Activated B cell treated with CpG ODN at 0.5 μM for 24 hours (primary cell): ENCODE measurements around the gene OR8A1. TPM values are rescaled to one million over a fixed set of nuclear protein-coding genes. Genes with fewer than 3 reads are reported as not detected.

ENCODE experiments used
- ATAC-seq: fragments of 200-7000 bp; cut with Tn5 transposase; one replicate; pipeline ENCODE4 v1.10.0; 2021; ENCODE audit warnings: low read depth, mild to moderate bottlenecking, moderate library complexity
- CTCF ChIA-PET: fragments of 350-600 bp; sonication (Branson Sonifier 250); formaldehyde crosslinking; loops from one replicate; lab custom pipeline; 2021; ENCODE audit warnings: antibody characterized with exemption; lab: Charles Lee
- POLR2A ChIA-PET: fragments of 350-600 bp; sonication (Branson Sonifier 250); formaldehyde crosslinking; loops from one replicate; lab custom pipeline; 2021; ENCODE audit warnings: antibody characterized with exemption; lab: Charles Lee
- DNase-seq: peaks from one replicate; pipeline ENCODE4 v3.0.0; 2022
- H3K27ac Mint-ChIP-seq: one replicate; pipeline ENCODE4 v1.8.0; 2020; ENCODE audit warnings: mixed read lengths
- H3K27me3 Mint-ChIP-seq: one replicate; pipeline ENCODE4 v1.8.0; 2021; ENCODE audit warnings: mixed read lengths
- H3K36me3 Mint-ChIP-seq: one replicate; pipeline ENCODE4 v1.8.0; 2021; ENCODE audit warnings: low read depth, mixed read lengths
- H3K4me1 Mint-ChIP-seq: one replicate; pipeline ENCODE4 v1.8.0; 2021; ENCODE audit warnings: mixed read lengths
- H3K4me3 Mint-ChIP-seq: one replicate; pipeline ENCODE4 v1.8.0; 2020; ENCODE audit warnings: mild to moderate bottlenecking, mixed read lengths
- H3K9me3 Mint-ChIP-seq: one replicate; pipeline ENCODE4 v1.8.0; 2020; ENCODE audit warnings: mixed read lengths
- intact Hi-C: fragments of 100-400 bp; cut with micrococcal nuclease; formaldehyde crosslinking; loops from one replicate; pipeline ENCODE4 v1.15.1; 2024
- total RNA-seq: library from RNA; stranded (reverse); gene quantifications from 2 replicates; pipeline ENCODE4 v1.2.3, GENCODE V29; 2022
- TF ChIP-seq, protein P1 (sequence below): fragments of 200-600 bp; IDR thresholded peaks from one replicate; pipeline ENCODE4 v1.8.0; 2022; ENCODE audit warnings: antibody characterized with exemption, mild to moderate bottlenecking

Gene OR8A1
- total RNA-seq, 1 donor from 2014 or later = not detected

DNA sequence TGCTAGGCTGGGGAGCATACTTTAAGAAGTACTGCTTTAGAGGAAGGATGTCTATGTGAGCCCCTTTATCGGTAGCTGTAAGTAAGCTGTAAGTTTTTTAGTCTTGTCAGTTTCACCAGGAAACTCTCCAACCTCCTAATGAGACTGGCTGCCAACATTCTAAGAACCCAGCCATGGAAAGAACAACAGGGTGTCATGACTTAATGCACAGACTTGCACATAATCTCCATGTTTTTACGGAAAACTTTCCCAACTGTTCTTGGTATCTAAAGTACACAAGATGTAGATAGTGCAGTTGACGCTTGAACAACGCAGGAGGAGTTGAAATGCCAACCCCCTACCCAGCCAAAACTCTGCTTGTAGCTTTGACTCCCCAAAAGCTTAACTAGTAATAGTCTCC is 9.0 kb downstream of the OR8A1 start:
- no peaks in the 10 kb centered on the region for H3K4me1 Mint-ChIP-seq
- TF ChIP-seq, protein P1, sequence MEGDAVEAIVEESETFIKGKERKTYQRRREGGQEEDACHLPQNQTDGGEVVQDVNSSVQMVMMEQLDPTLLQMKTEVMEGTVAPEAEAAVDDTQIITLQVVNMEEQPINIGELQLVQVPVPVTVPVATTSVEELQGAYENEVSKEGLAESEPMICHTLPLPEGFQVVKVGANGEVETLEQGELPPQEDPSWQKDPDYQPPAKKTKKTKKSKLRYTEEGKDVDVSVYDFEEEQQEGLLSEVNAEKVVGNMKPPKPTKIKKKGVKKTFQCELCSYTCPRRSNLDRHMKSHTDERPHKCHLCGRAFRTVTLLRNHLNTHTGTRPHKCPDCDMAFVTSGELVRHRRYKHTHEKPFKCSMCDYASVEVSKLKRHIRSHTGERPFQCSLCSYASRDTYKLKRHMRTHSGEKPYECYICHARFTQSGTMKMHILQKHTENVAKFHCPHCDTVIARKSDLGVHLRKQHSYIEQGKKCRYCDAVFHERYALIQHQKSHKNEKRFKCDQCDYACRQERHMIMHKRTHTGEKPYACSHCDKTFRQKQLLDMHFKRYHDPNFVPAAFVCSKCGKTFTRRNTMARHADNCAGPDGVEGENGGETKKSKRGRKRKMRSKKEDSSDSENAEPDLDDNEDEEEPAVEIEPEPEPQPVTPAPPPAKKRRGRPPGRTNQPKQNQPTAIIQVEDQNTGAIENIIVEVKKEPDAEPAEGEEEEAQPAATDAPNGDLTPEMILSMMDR = no peak
- H3K4me3 Mint-ChIP-seq = no peak overlapping the region
- peaks cover 15% of the 10 kb centered on the region for H3K27me3 Mint-ChIP-seq
- intact Hi-C loops = no loop called here
- no peaks in the 10 kb centered on the region for H3K36me3 Mint-ChIP-seq
- no peak for ATAC-seq
- ChIA-PET CTCF (no interaction called here), POLR2A (no interaction called here)
- no peak for DNase-seq
- H3K27ac Mint-ChIP-seq = no peak overlapping the region
- H3K9me3 Mint-ChIP-seq = no peaks in the 10 kb centered on the region

DNA sequence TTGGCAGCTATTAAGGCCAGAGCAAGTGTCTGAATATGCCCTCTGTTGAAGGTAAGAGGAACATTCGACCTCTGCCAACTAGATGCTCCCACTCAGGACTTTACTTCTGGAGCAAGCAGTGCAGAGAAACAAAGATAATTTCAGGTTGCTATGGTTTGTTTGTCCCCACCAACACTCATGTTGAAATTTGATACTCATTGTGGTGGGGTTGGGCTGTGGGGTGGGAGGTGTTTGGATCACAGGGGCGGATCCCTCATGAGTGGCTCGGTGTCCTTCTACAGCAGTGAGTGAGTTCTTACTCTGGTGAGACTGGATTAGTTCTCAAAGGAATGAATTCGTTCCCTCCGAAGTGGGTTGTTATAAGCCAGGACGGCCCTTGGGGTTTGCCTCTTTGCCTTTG is 12.0 kb downstream of the OR8A1 start:
- H3K9me3 Mint-ChIP-seq = no peaks in the 10 kb centered on the region
- ChIA-PET POLR2A (no interaction called here), CTCF (no interaction called here)

DNA sequence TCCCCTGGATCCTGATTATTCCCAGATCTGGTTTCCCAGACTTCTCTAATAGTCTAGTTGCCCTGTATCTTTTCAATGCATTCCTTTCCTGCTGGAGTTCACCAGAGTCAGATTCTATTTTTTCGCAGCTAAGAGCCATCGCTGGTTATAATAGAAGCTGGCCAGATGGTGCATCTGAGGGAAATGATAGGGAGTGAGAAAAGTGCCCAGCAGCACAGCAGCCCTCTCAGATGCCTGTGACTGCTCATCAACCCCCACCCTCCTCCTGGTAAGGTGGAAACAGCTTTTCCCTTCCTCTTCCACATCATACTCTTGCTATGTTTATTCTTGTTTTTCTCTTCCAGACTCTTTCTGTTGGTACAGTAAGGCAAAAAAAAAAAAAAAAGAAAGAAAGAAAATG is 12.8 kb downstream of the OR8A1 start:
- intact Hi-C loops = loop anchor here (10.0 kb wide), 1 partner anchor 938 kb away; no protein-coding TSS in a partner anchor
- TF ChIP-seq, protein P1 = no peak
- POLR2A ChIA-PET = no interaction called here
- no peaks in the 10 kb centered on the region for H3K36me3 Mint-ChIP-seq
- CTCF ChIA-PET = interaction anchor here (5.5 kb wide), 1 partner anchor 512 kb away, joined by 49 read pairs; no protein-coding TSS in a partner anchor
- no peak overlapping the region for H3K4me3 Mint-ChIP-seq
- no peak overlapping the region for H3K27ac Mint-ChIP-seq
- H3K4me1 Mint-ChIP-seq = no peaks in the 10 kb centered on the region
- DNase-seq (no peak), ATAC-seq (no peak)
- H3K27me3 Mint-ChIP-seq = peaks cover 15% of the 10 kb centered on the region
- H3K9me3 Mint-ChIP-seq = no peaks in the 10 kb centered on the region

More for the DNA sequence above, 12.0 kb downstream of the OR8A1 start:
- ATAC-seq (no peak), DNase-seq (no peak)
- intact Hi-C loops = loop anchor here (10.0 kb wide), 1 partner anchor 937 kb away; no protein-coding TSS in a partner anchor
- TF ChIP-seq, protein P1 = no peak
- H3K27ac Mint-ChIP-seq = no peak overlapping the region
- H3K4me1 Mint-ChIP-seq = no peaks in the 10 kb centered on the region
- no peaks in the 10 kb centered on the region for H3K36me3 Mint-ChIP-seq
- peaks cover 12% of the 10 kb centered on the region for H3K27me3 Mint-ChIP-seq
- no peak overlapping the region for H3K4me3 Mint-ChIP-seq

DNA sequence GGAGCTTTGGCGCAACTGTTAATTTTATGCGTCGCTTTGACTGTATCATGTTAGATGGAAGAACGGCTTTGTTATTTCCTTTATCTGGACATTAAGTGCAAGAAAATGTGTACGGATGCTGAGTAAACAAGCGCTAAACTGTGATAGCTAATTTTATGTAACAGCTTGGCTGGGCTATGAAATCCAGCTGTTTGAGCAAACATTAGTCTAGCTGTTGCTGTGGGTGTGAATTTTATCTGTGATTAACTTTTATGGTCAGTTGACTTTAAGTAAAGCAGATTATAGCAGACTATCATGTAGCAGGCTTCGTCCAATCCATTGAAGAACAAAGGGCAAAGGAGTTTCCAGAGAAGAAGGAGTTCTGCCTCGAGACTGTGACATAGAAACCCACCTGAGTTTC is 14.0 kb downstream of the OR8A1 start:
- POLR2A ChIA-PET = no interaction called here
- intact Hi-C loops = loop anchor here (10.0 kb wide), 1 partner anchor 939 kb away; no protein-coding TSS in a partner anchor
- H3K27ac Mint-ChIP-seq = no peak overlapping the region
- no peak overlapping the region for H3K4me3 Mint-ChIP-seq
- TF ChIP-seq, protein P1 = no peak
- H3K36me3 Mint-ChIP-seq = no peaks in the 10 kb centered on the region
- DNase-seq = no peak
- CTCF ChIA-PET = interaction anchor here (2.6 to 5.5 kb wide), 2 partner anchors 182 to 514 kb away, joined by 8 to 49 read pairs; no protein-coding TSS in a partner anchor
- peaks cover 17% of the 10 kb centered on the region for H3K27me3 Mint-ChIP-seq
- ATAC-seq = no peak
- no peaks in the 10 kb centered on the region for H3K4me1 Mint-ChIP-seq
- H3K9me3 Mint-ChIP-seq = no peaks in the 10 kb centered on the region

DNA sequence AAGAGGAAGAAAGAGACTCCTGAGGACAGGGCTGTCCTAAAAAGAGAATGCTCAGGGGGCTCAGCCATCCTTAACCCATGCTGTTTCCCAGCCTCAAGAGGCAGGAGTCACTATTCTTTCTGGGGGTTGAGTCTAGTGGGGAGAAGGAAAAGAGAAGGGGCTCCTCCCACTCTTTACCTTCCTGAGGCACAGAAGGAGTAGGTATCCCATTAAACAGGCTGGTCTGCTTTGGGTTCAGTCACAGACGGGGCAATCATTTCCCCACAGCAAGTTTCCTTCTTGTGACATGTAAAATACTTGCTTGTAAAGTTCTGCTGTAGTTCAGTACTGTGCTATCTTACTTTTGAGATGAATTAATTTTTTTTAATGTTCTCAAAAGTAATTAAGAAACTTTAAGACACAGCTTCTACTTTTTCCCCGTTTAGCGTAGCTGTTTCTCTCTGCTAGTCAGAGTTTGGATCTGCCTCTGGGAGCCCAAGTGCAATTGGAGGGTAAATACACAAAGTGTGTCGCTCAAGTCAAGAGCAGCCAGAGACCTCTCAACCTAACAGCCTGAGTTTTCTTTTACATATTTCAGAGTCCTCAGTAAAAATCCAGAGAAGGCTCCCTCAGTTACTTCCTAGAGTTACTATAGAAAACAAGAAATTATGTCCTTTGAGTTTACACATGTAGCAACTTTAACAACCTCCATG is 15.0 kb downstream of the OR8A1 start:
- Mint-ChIP-seq H3K9me3 (no peaks in the 10 kb centered on the region), H3K27me3 (peaks cover 17% of the 10 kb centered on the region), H3K4me1 (no peaks in the 10 kb centered on the region), H3K27ac (no peak overlapping the region), H3K4me3 (no peak overlapping the region), H3K36me3 (no peaks in the 10 kb centered on the region)
- ChIA-PET CTCF (interaction anchor here (1.4 to 5.5 kb wide), 5 partner anchors 9 to 515 kb away, joined by 4 to 49 read pairs (median 7); no protein-coding TSS in a partner anchor), POLR2A (no interaction called here)
- TF ChIP-seq, protein P1 = no peak
- DNase-seq (no peak), ATAC-seq (no peak)
- intact Hi-C loops = loop anchor here (10.0 kb wide), 1 partner anchor 940 kb away; no protein-coding TSS in a partner anchor
